BE2C (cell line): ENCODE results near the gene NOTCH2.

ENCODE experiments used
- DNase-seq: peaks from one replicate; pipeline ENCODE4 v3.0.0-alpha.2; 2020
- H3K27me3 ChIP-seq: fragments of 250-450 bp; sonication (Bioruptor Pico); 2 replicates; pipeline ENCODE4 v1.5.1; 2020; ENCODE audit warnings: mild to moderate bottlenecking
- H3K36me3 ChIP-seq: fragments of 250-450 bp; sonication (Bioruptor Pico); 2 replicates; pipeline ENCODE4 v1.5.1; 2020; ENCODE audit warnings: mild to moderate bottlenecking
- H3K4me1 ChIP-seq: fragments of 250-450 bp; sonication (Bioruptor Pico); 2 replicates; pipeline ENCODE4 v1.5.1; 2020
- H3K4me3 ChIP-seq: 2 replicates; pipeline ENCODE4 v1.5.1; 2011; ENCODE audit warnings: low read depth, low read length
- H3K9me3 ChIP-seq: fragments of 250-450 bp; sonication (Bioruptor Pico); 2 replicates; pipeline ENCODE4 v1.5.1; 2020
- TF ChIP-seq, protein P1 (sequence below): IDR thresholded peaks from 2 replicates; pipeline ENCODE4 v1.5.1; 2012; ENCODE audit warnings: mild to moderate bottlenecking, low read depth, low read length

NOTCH2 gene

DNA sequence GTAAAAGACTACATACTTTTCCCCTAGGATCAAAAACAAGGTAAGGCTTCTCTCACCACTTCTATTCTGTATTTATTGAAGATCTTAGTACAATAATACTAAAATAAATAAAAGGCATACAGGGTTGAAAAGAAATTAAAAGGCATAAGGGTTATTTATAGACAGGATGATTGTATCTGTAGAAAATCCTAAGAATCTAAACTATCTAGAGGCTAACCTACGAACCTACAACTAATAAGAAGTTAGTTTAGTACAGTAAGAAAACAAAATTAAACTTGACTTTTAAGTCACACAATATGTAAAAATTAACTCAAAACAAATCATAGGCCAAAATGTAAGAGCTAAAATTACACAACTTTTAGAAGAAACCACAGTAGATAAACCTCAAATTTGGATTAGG, 122.7 kb downstream of the NOTCH2 start:
- TF ChIP-seq, protein P1, sequence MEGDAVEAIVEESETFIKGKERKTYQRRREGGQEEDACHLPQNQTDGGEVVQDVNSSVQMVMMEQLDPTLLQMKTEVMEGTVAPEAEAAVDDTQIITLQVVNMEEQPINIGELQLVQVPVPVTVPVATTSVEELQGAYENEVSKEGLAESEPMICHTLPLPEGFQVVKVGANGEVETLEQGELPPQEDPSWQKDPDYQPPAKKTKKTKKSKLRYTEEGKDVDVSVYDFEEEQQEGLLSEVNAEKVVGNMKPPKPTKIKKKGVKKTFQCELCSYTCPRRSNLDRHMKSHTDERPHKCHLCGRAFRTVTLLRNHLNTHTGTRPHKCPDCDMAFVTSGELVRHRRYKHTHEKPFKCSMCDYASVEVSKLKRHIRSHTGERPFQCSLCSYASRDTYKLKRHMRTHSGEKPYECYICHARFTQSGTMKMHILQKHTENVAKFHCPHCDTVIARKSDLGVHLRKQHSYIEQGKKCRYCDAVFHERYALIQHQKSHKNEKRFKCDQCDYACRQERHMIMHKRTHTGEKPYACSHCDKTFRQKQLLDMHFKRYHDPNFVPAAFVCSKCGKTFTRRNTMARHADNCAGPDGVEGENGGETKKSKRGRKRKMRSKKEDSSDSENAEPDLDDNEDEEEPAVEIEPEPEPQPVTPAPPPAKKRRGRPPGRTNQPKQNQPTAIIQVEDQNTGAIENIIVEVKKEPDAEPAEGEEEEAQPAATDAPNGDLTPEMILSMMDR, result no peak
- Histone ChIP-seq H3K36me3 (no peaks in the 10 kb centered on the region), H3K4me3 (no peak overlapping the region), H3K27me3 (no peaks in the 10 kb centered on the region), H3K9me3 (no peaks in the 10 kb centered on the region), H3K4me1 (no peaks in the 10 kb centered on the region)
- DNase-seq, result no peak

DNA sequence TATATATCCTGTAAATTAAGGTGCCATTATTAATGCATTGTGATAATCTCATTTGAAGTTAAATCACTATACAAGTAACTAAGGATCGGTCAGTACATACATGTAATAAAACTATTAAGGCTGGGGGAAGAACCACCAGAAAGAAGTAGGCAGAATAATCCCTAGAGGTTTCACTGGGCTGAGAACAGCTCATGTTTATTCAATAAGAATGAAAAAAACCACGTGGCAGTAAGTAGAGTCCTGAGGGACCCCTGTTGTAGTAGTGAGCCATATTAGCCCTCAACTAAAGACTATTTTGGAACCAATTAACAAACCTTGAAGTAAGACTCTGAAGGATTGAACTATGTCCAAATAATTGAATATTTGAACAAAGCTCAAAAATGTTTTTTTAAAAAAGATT, 126.2 kb downstream of the NOTCH2 start:
- Histone ChIP-seq H3K9me3 (no peaks in the 10 kb centered on the region), H3K36me3 (no peaks in the 10 kb centered on the region), H3K27me3 (no peaks in the 10 kb centered on the region), H3K4me1 (no peaks in the 10 kb centered on the region), H3K4me3 (no peak overlapping the region)
- DNase-seq, result no peak
- TF ChIP-seq, protein P1, result no peak

DNA sequence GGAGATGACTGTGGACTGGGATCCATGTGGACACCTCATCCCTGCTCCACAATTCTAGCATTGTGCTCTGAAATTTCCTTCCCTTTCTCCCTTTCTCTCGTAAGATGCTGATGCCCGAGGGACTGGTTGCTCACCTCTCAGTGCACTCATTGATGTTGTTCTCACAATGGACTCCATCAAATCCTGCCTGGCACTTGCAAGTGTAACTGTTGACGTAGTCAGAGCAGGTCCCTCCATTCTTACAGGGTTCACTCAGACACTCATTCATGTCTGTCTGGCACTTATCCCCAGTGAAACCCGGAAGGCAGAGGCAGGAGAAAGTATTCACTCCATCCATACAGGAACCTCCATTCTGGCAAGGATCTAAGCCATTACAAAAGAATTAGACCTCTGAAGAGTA, 128.1 kb downstream of the NOTCH2 start:
- Histone ChIP-seq H3K4me1 (no peaks in the 10 kb centered on the region), H3K27me3 (0 out of 2 replicates have a peak, but pooled peaks cover 3% of the 10 kb centered on the region), H3K36me3 (no peaks in the 10 kb centered on the region), H3K4me3 (no peak overlapping the region), H3K9me3 (no peaks in the 10 kb centered on the region)
- TF ChIP-seq, protein P1, result no peak
- no peak for DNase-seq

DNA sequence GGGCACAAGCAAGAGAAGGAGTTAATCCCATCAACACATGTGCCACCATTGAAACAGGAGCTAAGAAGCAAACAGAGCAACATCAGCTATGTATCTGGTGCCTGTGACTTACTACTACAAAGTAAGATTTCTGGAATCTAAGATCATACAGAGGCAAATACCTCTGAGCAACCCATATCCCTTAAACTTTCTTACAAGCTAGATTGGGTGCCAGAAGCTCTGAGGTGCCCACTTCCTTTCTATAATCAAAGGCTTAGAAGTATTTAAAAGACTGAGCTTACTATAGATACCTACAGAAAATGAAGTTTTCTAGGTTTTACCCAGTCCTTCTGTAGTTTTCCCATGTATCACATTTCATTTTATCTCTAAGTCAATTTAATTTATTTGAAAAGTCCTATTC, 128.8 kb downstream of the NOTCH2 start:
- Histone ChIP-seq H3K9me3 (no peaks in the 10 kb centered on the region), H3K36me3 (no peaks in the 10 kb centered on the region), H3K4me1 (no peaks in the 10 kb centered on the region), H3K4me3 (no peak overlapping the region), H3K27me3 (0 out of 2 replicates have a peak, but pooled peaks cover 3% of the 10 kb centered on the region)
- TF ChIP-seq, protein P1, result no peak
- no peak for DNase-seq

DNA sequence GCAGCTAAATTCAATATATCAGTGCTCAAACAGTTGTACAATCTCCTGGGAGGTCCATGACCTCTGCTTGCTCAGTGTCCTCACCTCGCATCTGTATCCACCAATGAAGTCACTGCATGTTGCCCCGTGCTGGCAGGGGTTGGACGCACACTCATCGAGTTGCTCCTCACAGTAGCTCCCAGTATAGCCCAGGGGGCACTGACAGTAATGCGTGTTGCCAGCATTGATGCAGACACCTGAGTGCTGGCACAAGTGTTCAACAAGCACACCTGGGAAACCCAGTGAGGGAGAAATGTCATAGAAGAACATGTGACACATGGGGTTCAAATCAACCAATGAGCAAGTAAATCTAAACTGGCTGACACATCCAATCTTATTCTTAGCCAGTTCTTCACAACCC, 132.3 kb downstream of the NOTCH2 start:
- TF ChIP-seq, protein P1, result no peak
- H3K36me3 ChIP-seq, result no peaks in the 10 kb centered on the region
- 0 out of 2 replicates have a peak, but pooled peaks cover 3% of the 10 kb centered on the region for H3K27me3 ChIP-seq
- no peaks in the 10 kb centered on the region for H3K4me1 ChIP-seq
- H3K4me3 ChIP-seq, result no peak overlapping the region
- DNase-seq, result no peak
- no peaks in the 10 kb centered on the region for H3K9me3 ChIP-seq

DNA sequence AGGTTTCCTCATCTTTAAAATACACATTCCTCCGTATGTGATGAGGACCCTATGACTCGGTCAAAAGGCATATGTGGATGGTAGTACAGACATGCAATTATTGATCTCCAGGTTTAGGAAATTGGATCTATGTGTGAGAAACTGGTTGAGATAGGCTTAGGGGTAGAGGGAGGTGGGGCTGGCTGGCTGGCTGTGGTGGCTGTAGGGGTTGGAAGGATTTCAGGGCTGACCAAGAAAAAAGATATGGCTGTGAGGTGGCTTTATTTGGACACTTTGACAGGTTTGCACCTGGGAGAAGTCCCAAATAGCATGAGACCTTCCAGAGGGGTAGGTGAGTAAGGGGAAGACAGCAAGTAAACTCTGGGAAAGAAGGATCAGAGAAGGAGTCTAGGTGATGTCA, 133.5 kb downstream of the NOTCH2 start:
- no peaks in the 10 kb centered on the region for H3K4me1 ChIP-seq
- H3K4me3 ChIP-seq, result no peak overlapping the region
- H3K36me3 ChIP-seq, result no peaks in the 10 kb centered on the region
- no peaks in the 10 kb centered on the region for H3K9me3 ChIP-seq
- TF ChIP-seq, protein P1, result no peak
- 0 out of 2 replicates have a peak, but pooled peaks cover 3% of the 10 kb centered on the region for H3K27me3 ChIP-seq
- no peak for DNase-seq
